Cardiac muscle cell (in vitro differentiated cells and primary cell): ENCODE measurements around the gene TMEM97. TPM values are rescaled to one million over a fixed set of nuclear protein-coding genes. Genes with fewer than 3 reads are reported as not detected.

Experiments
- DNase-seq, 2 donors: peaks; one replicate each; pipeline versions ENCODE4 v3.0.0 to v3.0.0-alpha.2; 2010 to 2017; ENCODE audit warnings: low read depth in 1 of 2, low spot score in 1 of 2
- H3K27ac ChIP-seq: fragments of 200-600 bp; sonication (generic); 2 replicates; pipeline ENCODE4 v1.5.1; 2016
- H3K27me3 ChIP-seq: fragments of 200-600 bp; sonication (generic); 2 replicates; pipeline ENCODE4 v1.6.0; 2016; ENCODE audit warnings: control low read depth
- H3K36me3 ChIP-seq: fragments of 200-600 bp; sonication (generic); 2 replicates; pipeline ENCODE4 v1.5.1; 2016; ENCODE audit warnings: control low read depth
- H3K4me1 ChIP-seq: fragments of 200-600 bp; sonication (generic); 2 replicates; pipeline ENCODE4 v1.8.1; 2017; ENCODE audit warnings: low read depth, mild to moderate bottlenecking, mixed run types
- H3K4me3 ChIP-seq: fragments of 200-600 bp; sonication (generic); 2 replicates; pipeline ENCODE4 v1.5.1; 2016; ENCODE audit warnings: mild to moderate bottlenecking
- H3K9me3 ChIP-seq: fragments of 200-600 bp; sonication (generic); 2 replicates; pipeline ENCODE4 v1.5.1; 2017; ENCODE audit warnings: low read depth, mild to moderate bottlenecking, control low read depth
- CTCF ChIP-seq: IDR thresholded peaks from 2 replicates; pipeline ENCODE4 v1.5.1; 2012; ENCODE audit warnings: low read depth, mild to moderate bottlenecking, low read length
- polyA plus RNA-seq: library from polyadenylated mRNA; unstranded; fragments of >200 nt; fragmentation: Nextera tagmentation; extraction: Ambion mirVana; gene quantifications from 2 replicates; pipeline ENCODE4 v1.2.1, GENCODE V29; 2016
- total RNA-seq: library from RNA; depleted of rRNA; stranded (reverse); fragments of >200 nt; gene quantifications from 2 replicates; pipeline ENCODE4 v1.2.3, GENCODE V29; 2016

Gene TMEM97
- total and polyA plus RNA-seq, 2 experiments from 2014 or later: 40.3 to 140 TPM

- Histone ChIP-seq H3K4me1 (peaks cover 2% of the 10 kb centered on the region), H3K9me3 (no peaks in the 10 kb centered on the region), H3K27me3 (no peaks in the 10 kb centered on the region), H3K4me3 (no peak overlapping the region), H3K27ac (peak overlapping the region; percentile 88), H3K36me3 (peaks cover 61% of the 10 kb centered on the region)
- no peak for TF ChIP-seq CTCF
- peak in 1 of 2 donors; percentile 43 for DNase-seq
Measured at GRCh38 chr17:28345419-28346198, 26.6 kb downstream of the TMEM97 start.

DNA sequence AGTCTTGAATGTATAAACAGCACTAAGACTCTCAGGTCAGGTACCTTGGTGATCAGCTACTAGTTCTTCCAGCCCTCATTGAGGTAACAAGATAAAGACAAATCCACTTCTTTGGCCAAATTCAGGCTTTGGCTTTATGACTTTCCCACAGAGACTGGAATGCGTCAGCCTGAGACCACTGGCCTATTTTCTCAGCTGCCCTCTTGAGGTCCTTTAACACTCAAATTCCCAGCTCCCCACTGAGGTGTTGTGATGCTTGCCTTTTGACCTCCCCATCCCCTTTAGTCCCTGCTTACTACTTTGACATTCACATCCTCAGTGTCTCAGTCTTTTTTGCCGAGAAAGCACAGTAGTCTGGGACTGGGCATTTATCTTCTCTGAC, 27.2 kb downstream of the TMEM97 start:
- Histone ChIP-seq H3K36me3 (peaks cover 61% of the 10 kb centered on the region), H3K9me3 (no peaks in the 10 kb centered on the region), H3K4me3 (no peak overlapping the region), H3K4me1 (peaks cover 2% of the 10 kb centered on the region), H3K27me3 (no peaks in the 10 kb centered on the region), H3K27ac (peak overlapping the region; percentile 88)
- TF ChIP-seq CTCF: no peak
- DNase-seq: peak; percentile 15 to 25

DNA sequence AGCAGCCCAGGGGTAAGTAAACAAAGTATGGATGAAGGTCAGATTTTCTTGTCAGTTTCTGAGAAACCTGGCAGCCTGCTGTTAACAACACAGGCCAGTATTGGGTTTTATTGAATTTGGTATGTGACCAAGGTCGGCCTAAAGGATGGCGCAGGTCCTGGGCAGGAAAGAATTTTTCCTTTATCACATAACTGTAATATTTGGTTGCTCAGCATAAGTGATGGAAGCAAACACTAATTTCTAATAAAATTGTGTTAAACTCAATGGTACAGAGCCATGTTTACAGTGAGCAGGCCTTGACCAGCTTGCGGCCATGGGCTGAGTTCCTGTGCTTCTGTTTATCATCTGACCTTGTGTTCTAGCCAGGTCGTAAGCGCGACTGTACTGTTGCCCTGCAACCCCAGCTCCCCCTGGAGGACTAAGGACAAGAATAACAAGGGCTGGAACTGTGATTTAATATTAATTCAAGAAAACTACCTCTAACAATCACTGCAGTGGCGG, 27.8 kb downstream of the TMEM97 start:
- Histone ChIP-seq H3K27ac (peak overlapping the region; percentile 88), H3K36me3 (peaks cover 61% of the 10 kb centered on the region), H3K4me3 (no peak overlapping the region), H3K4me1 (peaks cover 2% of the 10 kb centered on the region), H3K27me3 (no peaks in the 10 kb centered on the region), H3K9me3 (no peaks in the 10 kb centered on the region)
- peak; percentile 42 for TF ChIP-seq CTCF
- peak in 1 of 2 donors; percentile 49 for DNase-seq

DNA sequence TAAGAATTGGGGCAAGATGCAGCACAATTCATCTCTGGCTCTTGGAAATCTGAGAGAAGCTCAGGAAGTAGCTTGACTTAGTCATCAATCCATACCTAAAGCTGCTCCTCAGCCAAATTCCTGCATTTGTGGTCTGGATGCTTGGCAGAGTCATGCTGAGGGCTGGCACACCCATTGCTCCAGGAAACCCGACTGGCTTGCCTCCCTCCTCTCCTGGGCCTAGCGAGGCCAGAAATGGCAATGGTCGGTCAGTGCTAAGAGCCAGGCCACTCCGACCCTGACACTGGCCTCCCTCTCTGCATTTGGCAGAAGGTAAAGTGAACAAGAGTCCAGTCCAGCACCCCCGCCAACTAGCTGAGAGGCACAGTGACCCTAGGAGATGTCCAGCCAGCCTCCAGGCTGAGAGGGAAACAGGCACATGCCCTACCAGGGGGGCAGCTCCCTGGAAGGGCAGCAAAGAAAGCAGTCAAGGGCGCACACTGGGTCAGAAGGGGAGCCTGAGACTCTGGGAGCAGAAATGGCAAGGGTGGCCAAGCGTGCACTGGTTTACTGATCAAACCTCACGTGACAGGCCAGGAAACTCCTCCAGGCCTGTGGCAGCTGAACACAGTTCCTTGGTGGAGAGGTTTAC, 28.4 kb downstream of the TMEM97 start:
- no peaks in the 10 kb centered on the region for H3K27me3 ChIP-seq
- no peak overlapping the region for H3K4me3 ChIP-seq
- peak in 1 of 2 donors; percentile 94 for DNase-seq
- H3K4me1 ChIP-seq: peaks cover 2% of the 10 kb centered on the region
- no peaks in the 10 kb centered on the region for H3K9me3 ChIP-seq
- H3K36me3 ChIP-seq: peaks cover 61% of the 10 kb centered on the region
- TF ChIP-seq CTCF: no peak
- H3K27ac ChIP-seq: peak overlapping the region; percentile 88

DNA sequence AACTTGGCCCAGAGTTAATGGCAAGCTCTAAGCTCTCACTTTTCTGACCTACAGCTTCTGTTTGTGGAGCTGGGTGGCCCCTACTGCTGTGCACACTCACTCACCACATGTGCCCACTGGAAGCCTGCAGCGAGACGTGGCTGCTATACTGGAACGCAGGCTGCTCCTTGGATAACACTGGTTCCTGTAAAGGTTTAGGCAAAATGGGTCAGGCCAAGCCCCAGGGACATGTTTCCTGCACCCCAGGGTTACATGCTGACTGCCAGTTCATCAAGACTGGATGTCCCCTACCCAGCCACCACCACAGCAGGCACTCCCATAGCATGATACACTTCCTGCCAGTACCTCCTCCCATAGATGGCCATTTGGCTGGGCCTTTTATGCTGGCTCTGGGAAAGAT, 30.0 kb downstream of the TMEM97 start:
- no peak for DNase-seq
- H3K27me3 ChIP-seq: no peaks in the 10 kb centered on the region
- H3K4me3 ChIP-seq: no peak overlapping the region
- peaks cover 2% of the 10 kb centered on the region for H3K4me1 ChIP-seq
- no peaks in the 10 kb centered on the region for H3K9me3 ChIP-seq
- peaks cover 64% of the 10 kb centered on the region for H3K36me3 ChIP-seq
- TF ChIP-seq CTCF: no peak
- no peak overlapping the region for H3K27ac ChIP-seq
